Measurements from ENCODE around the gene LRRC74B. TPM values are rescaled to one million over a fixed set of nuclear protein-coding genes. Genes with fewer than 3 reads are reported as not detected.

The LRRC74B gene
- total RNA-seq, 2 donors from 2014 or later, result not detected

- Histone ChIP-seq H3K27ac (no peak overlapping the region), H3K36me3 (no peaks in the 10 kb centered on the region), H3K27me3 (no peaks in the 10 kb centered on the region), H3K9me3 (no peaks in the 10 kb centered on the region), H3K4me3 (no peak overlapping the region), H3K4me1 (no peaks in the 10 kb centered on the region)
- DNase-seq (ENCODE audit: low spot score), result no peak
- TF ChIP-seq CTCF (IDR thresholded peaks at IDR 0.05), result no peak
Observed at GRCh38 chr22:21104126-21104691, 58.5 kb downstream of the LRRC74B start.

- TF ChIP-seq CTCF (IDR thresholded peaks at IDR 0.05), result no peak
- DNase-seq (ENCODE audit: low spot score), result no peak
- no peak overlapping the region for H3K27ac ChIP-seq
- no peaks in the 10 kb centered on the region for H3K36me3 ChIP-seq
- H3K4me3 ChIP-seq, result no peak overlapping the region
- no peaks in the 10 kb centered on the region for H3K4me1 ChIP-seq
- H3K9me3 ChIP-seq, result no peaks in the 10 kb centered on the region
- H3K27me3 ChIP-seq, result no peaks in the 10 kb centered on the region
Observed at GRCh38 chr22:21105294-21105693, 59.5 kb downstream of the LRRC74B start.

GRCh38 chr22:21106000-21106399 lies 60.3 kb downstream of the LRRC74B start:
- Histone ChIP-seq H3K27me3 (no peaks in the 10 kb centered on the region), H3K4me3 (no peak overlapping the region), H3K36me3 (no peaks in the 10 kb centered on the region), H3K4me1 (no peaks in the 10 kb centered on the region), H3K27ac (no peak overlapping the region), H3K9me3 (no peaks in the 10 kb centered on the region)
- no peak for DNase-seq (ENCODE audit: low spot score)
- TF ChIP-seq CTCF (IDR thresholded peaks at IDR 0.05), result no peak

GRCh38 chr22:21108379-21109115 lies 62.8 kb downstream of the LRRC74B start:
- Histone ChIP-seq H3K4me1 (no peaks in the 10 kb centered on the region), H3K9me3 (no peaks in the 10 kb centered on the region), H3K4me3 (no peak overlapping the region), H3K36me3 (no peaks in the 10 kb centered on the region), H3K27me3 (no peaks in the 10 kb centered on the region), H3K27ac (no peak overlapping the region)
- no peak for DNase-seq (ENCODE audit: low spot score)
- TF ChIP-seq CTCF (IDR thresholded peaks at IDR 0.05), result no peak

MicroRNA genes within 50 kb of the gene (microRNA counts, 767-probe panel; counts per million panel counts)
- microRNA hsa-miR-649, result 0 to 31.0 counts per million in 2 donors

Small RNA genes lying within 50 kb of the gene (microRNA-seq; reads per million reads assigned to microRNA genes)
- gene MIR649 (ENCODE audit: borderline number of aligned reads in 2 of 2, borderline replicate concordance in 1 of 2), result 0 reads per million in 2 donors

Other genes with a start within 250 kb of the LRRC74B start
- gene PI4KA, start 187.1 kb upstream of the LRRC74B start, total RNA-seq, result 10 to 100 TPM; 46.7 to 55.1 TPM
- 10 to 100 TPM; 20.8 to 26.0 TPM for gene SNAP29, start 186.9 kb upstream of the LRRC74B start, total RNA-seq
- 10 to 100 TPM; 46.7 to 53.7 TPM for gene CRKL, start 128.5 kb upstream of the LRRC74B start, total RNA-seq
- 1 to 10 TPM in 1 of 2 donors, under 1 TPM in 1; 0.75 to 1.0 TPM for gene AIFM3, start 78.7 kb upstream of the LRRC74B start, total RNA-seq
- gene LZTR1, start 63.6 kb upstream of the LRRC74B start, total RNA-seq, result 10 to 100 TPM; 20.7 to 24.7 TPM
- 10 to 100 TPM; 39.8 to 51.1 TPM for gene THAP7, start 43.8 kb upstream of the LRRC74B start, total RNA-seq
- 1 to 10 TPM; 1.0 to 5.4 TPM for gene P2RX6, start 30.8 kb upstream of the LRRC74B start, total RNA-seq
- 1 to 10 TPM; 1.9 to 5.0 TPM for gene SLC7A4, start 13.4 kb upstream of the LRRC74B start, total RNA-seq